GM21825 (cell line): ENCODE results near the gene RASAL3.

Experiments
- ATAC-seq: cut with Tn5 transposase; IDR thresholded peaks from one replicate; pipeline ENCODE4 v1.9.1; 2021; ENCODE audit warnings: mild to moderate bottlenecking, moderate library complexity; ENCODE audit not compliant: unreplicated experiment

Gene RASAL3

GRCh38 chr19:15436012-15436825, 28.1 kb downstream of the RASAL3 start:
- no peak for ATAC-seq

- ATAC-seq, result no peak
Observed at GRCh38 chr19:15433519-15434069, 30.8 kb downstream of the RASAL3 start.

- peak; percentile 50 for ATAC-seq
Observed at GRCh38 chr19:15432629-15433518, 31.5 kb downstream of the RASAL3 start.

GRCh38 chr19:15432018-15432494, 32.3 kb downstream of the RASAL3 start:
- peak; percentile 19 for ATAC-seq

- no peak for ATAC-seq
Observed at GRCh38 chr19:15431396-15432017, 32.8 kb downstream of the RASAL3 start.

GRCh38 chr19:15430526-15431120, 33.7 kb downstream of the RASAL3 start:
- ATAC-seq, result no peak

GRCh38 chr19:15429825-15430467, 34.4 kb downstream of the RASAL3 start:
- ATAC-seq, result no peak

GRCh38 chr19:15428956-15429824, 35.2 kb downstream of the RASAL3 start:
- no peak for ATAC-seq

GRCh38 chr19:15427991-15428471, 36.3 kb downstream of the RASAL3 start:
- ATAC-seq, result no peak

- ATAC-seq, result no peak
Observed at GRCh38 chr19:15427350-15427700, 37.0 kb downstream of the RASAL3 start.

- no peak for ATAC-seq
Observed at GRCh38 chr19:15426485-15427349, 37.6 kb downstream of the RASAL3 start.

GRCh38 chr19:15425321-15425950, 38.9 kb downstream of the RASAL3 start:
- ATAC-seq, result no peak

GRCh38 chr19:15424692-15425272, 39.6 kb downstream of the RASAL3 start:
- ATAC-seq, result no peak

- no peak for ATAC-seq
Observed at GRCh38 chr19:15424121-15424520, 40.2 kb downstream of the RASAL3 start.

GRCh38 chr19:15423130-15423529, 41.2 kb downstream of the RASAL3 start:
- ATAC-seq, result no peak

- no peak for ATAC-seq
Observed at GRCh38 chr19:15422296-15423075, 41.9 kb downstream of the RASAL3 start.
